Sigmoid colon (tissue), 4 donors: ENCODE measurements around the gene CP.

Source experiments
- EP300 ChIP-seq, 4 donors: sonication (generic); formaldehyde crosslinking; IDR thresholded peaks; one replicate each; pipeline ENCODE4 v1.6.1; 2017; ENCODE audit warnings: antibody characterized with exemption in 4 of 4
- POLR2A ChIP-seq, 2 donors: fragments of 450-650 bp; IDR thresholded peaks; one replicate each; pipeline ENCODE4 v1.6.1; 2016; ENCODE audit warnings: antibody characterized with exemption in 2 of 2, mild to moderate bottlenecking in 2 of 2, moderate library complexity in 2 of 2
- POLR2AphosphoS5 ChIP-seq, 4 donors: sonication (generic); formaldehyde crosslinking; IDR thresholded peaks; one replicate each; pipeline ENCODE4 v1.6.1; 2017; ENCODE audit warnings: antibody characterized with exemption in 4 of 4
- TF ChIP-seq, protein P1 (sequence below), 4 experiments: fragments of 450-650 bp in 3 of 4; fragments of 200-600 bp in 1 of 4; IDR thresholded peaks; one replicate each; pipeline ENCODE4 v1.5.1; 2016 to 2019; ENCODE audit warnings: antibody characterized with exemption in 4 of 4, mild to moderate bottlenecking in 3 of 4, moderate library complexity in 2 of 4

DNA sequence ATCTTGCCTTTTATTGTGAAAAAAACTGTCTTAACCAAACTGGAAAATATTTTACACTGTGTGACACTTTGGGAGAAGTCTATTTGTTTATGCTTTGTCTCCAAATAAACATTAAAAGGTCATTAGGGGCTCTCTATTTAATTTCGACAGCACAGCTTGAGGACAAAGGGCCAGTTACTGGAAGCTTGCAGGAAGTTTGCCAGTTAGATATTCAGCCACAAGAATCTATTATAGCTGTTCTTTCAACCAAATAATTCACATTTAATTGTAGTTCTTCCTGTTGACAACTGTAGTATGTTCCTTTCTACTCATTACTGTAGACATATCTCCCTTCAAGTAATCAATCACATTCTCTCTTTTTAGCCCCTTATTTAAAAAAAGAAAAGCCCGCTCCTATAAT, 6.1 kb downstream of the CP start:
- TF ChIP-seq POLR2A (IDR thresholded peaks at IDR 0.05), result no peak
- TF ChIP-seq POLR2AphosphoS5 (IDR thresholded peaks at IDR 0.05), result no peak
- TF ChIP-seq, protein P1, sequence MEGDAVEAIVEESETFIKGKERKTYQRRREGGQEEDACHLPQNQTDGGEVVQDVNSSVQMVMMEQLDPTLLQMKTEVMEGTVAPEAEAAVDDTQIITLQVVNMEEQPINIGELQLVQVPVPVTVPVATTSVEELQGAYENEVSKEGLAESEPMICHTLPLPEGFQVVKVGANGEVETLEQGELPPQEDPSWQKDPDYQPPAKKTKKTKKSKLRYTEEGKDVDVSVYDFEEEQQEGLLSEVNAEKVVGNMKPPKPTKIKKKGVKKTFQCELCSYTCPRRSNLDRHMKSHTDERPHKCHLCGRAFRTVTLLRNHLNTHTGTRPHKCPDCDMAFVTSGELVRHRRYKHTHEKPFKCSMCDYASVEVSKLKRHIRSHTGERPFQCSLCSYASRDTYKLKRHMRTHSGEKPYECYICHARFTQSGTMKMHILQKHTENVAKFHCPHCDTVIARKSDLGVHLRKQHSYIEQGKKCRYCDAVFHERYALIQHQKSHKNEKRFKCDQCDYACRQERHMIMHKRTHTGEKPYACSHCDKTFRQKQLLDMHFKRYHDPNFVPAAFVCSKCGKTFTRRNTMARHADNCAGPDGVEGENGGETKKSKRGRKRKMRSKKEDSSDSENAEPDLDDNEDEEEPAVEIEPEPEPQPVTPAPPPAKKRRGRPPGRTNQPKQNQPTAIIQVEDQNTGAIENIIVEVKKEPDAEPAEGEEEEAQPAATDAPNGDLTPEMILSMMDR (IDR thresholded peaks at IDR 0.05), result no peak
- no peak for TF ChIP-seq EP300 (IDR thresholded peaks at IDR 0.05)
